Hematopoietic multipotent progenitor cell treated with erythropoietin and hydrocortisone succinate and interleukin-3 and kit ligand, for 6 days (in vitro differentiated cells): Measurements from ENCODE around the gene AGAP1.

ENCODE experiments used
- DNase-seq: peaks from one replicate; pipeline ENCODE4 v3.0.0-alpha.2; 2015

AGAP1 gene

GRCh38 chr2:236092714-236093113 lies 598.9 kb downstream of the AGAP1 start:
- DNase-seq: no peak

GRCh38 chr2:236093134-236093533 lies 599.3 kb downstream of the AGAP1 start:
- DNase-seq: no peak

- DNase-seq: no peak
Observed at GRCh38 chr2:236095504-236095903, 601.7 kb downstream of the AGAP1 start.

- DNase-seq: no peak
Observed at GRCh38 chr2:236101311-236101950, 607.6 kb downstream of the AGAP1 start.

- DNase-seq: no peak
Observed at GRCh38 chr2:236102971-236103370, 609.1 kb downstream of the AGAP1 start.

GRCh38 chr2:236103981-236104380 lies 610.1 kb downstream of the AGAP1 start:
- no peak for DNase-seq

GRCh38 chr2:236105955-236106607 lies 612.2 kb downstream of the AGAP1 start:
- no peak for DNase-seq

GRCh38 chr2:236106761-236107160 lies 612.9 kb downstream of the AGAP1 start:
- DNase-seq: no peak

GRCh38 chr2:236107536-236107935 lies 613.7 kb downstream of the AGAP1 start:
- no peak for DNase-seq

GRCh38 chr2:236107942-236108625 lies 614.2 kb downstream of the AGAP1 start:
- no peak for DNase-seq

- DNase-seq: no peak
Observed at GRCh38 chr2:236109061-236109460, 615.2 kb downstream of the AGAP1 start.

GRCh38 chr2:236109473-236109872 lies 615.6 kb downstream of the AGAP1 start:
- no peak for DNase-seq

GRCh38 chr2:236112466-236112865 lies 618.6 kb downstream of the AGAP1 start:
- no peak for DNase-seq

- DNase-seq: no peak
Observed at GRCh38 chr2:236113425-236113824, 619.6 kb downstream of the AGAP1 start.

GRCh38 chr2:236113948-236114347 lies 620.1 kb downstream of the AGAP1 start:
- no peak for DNase-seq

GRCh38 chr2:236114959-236115358 lies 621.1 kb downstream of the AGAP1 start:
- DNase-seq: no peak

- no peak for DNase-seq
Observed at GRCh38 chr2:236117401-236117800, 623.6 kb downstream of the AGAP1 start.

- DNase-seq: no peak
Observed at GRCh38 chr2:236117861-236118269, 624.0 kb downstream of the AGAP1 start.

- no peak for DNase-seq
Observed at GRCh38 chr2:236119003-236119402, 625.2 kb downstream of the AGAP1 start.

GRCh38 chr2:236119476-236119875 lies 625.6 kb downstream of the AGAP1 start:
- DNase-seq: no peak

- no peak for DNase-seq
Observed at GRCh38 chr2:236120141-236120601, 626.3 kb downstream of the AGAP1 start.

GRCh38 chr2:236120829-236121228 lies 627.0 kb downstream of the AGAP1 start:
- no peak for DNase-seq

GRCh38 chr2:236121546-236121945 lies 627.7 kb downstream of the AGAP1 start:
- no peak for DNase-seq

GRCh38 chr2:236122236-236122635 lies 628.4 kb downstream of the AGAP1 start:
- no peak for DNase-seq
